ENCODE results near the gene MINDY4. TPM values are rescaled to one million over a fixed set of nuclear protein-coding genes. Genes with fewer than 3 reads are reported as not detected.
"Not testable (repeated sequence)": the region's sequence is repeated elsewhere in the genome, so short reads cannot be mapped to it uniquely, and the experiment has no call there.

MINDY4 gene
- polyA plus RNA-seq, 2 donors, result 1.3 to 1.4 TPM

GRCh38 chr7:30807941-30808340 is 36.7 kb downstream of the MINDY4 start:
- H3K27me3 ChIP-seq (ENCODE audit: control insufficient read depth in 1 of 2, insufficient read depth in 2 of 2, low read length in 2 of 2); H3K9me3 ChIP-seq (ENCODE audit: control insufficient read depth in 2 of 2, insufficient read depth in 1 of 2, low read depth in 1 of 2, low read length in 1 of 2); H3K36me3 ChIP-seq (ENCODE audit: control insufficient read depth in 2 of 2, insufficient read depth in 2 of 2, low read length in 1 of 2); H3K4me3 ChIP-seq (ENCODE audit: low read depth in 1 of 2, low read length in 2 of 2); H3K27ac ChIP-seq (ENCODE audit: low read depth in 2 of 2, low read length in 1 of 2); H3K4me1 ChIP-seq (ENCODE audit: control insufficient read depth in 2 of 2, insufficient read depth in 2 of 2, low read length in 1 of 2): not testable (repeated sequence)
- 93% methylated on average over 13 of the region's 13 CpGs for WGBS, 2 donors

- Histone ChIP-seq H3K4me1 (ENCODE audit: control insufficient read depth in 2 of 2, insufficient read depth in 2 of 2, low read length in 1 of 2) (peaks cover 0 to 6% of the 10 kb centered on the region in 2 donors), H3K4me3 (ENCODE audit: low read depth in 1 of 2, low read length in 2 of 2) (no peak overlapping the region), H3K27ac (ENCODE audit: low read depth in 2 of 2, low read length in 1 of 2) (no peak overlapping the region), H3K27me3 (ENCODE audit: control insufficient read depth in 1 of 2, insufficient read depth in 2 of 2, low read length in 2 of 2) (no peaks in the 10 kb centered on the region), H3K36me3 (ENCODE audit: control insufficient read depth in 2 of 2, insufficient read depth in 2 of 2, low read length in 1 of 2) (no peaks in the 10 kb centered on the region), H3K9me3 (ENCODE audit: control insufficient read depth in 2 of 2, insufficient read depth in 1 of 2, low read depth in 1 of 2, low read length in 1 of 2) (no peaks in the 10 kb centered on the region)
- 91 to 93% methylated on average over 5 of the region's 5 CpGs for WGBS, 2 donors
Observed at GRCh38 chr7:30810986-30811385, 39.8 kb downstream of the MINDY4 start.

GRCh38 chr7:30812676-30813075 is 41.5 kb downstream of the MINDY4 start:
- no peaks in the 10 kb centered on the region for H3K36me3 ChIP-seq (ENCODE audit: control insufficient read depth in 2 of 2, insufficient read depth in 2 of 2, low read length in 1 of 2)
- WGBS, 2 donors, result 92 to 95% methylated on average over 6 of the region's 6 CpGs
- H3K27me3 ChIP-seq (ENCODE audit: control insufficient read depth in 1 of 2, insufficient read depth in 2 of 2, low read length in 2 of 2), result no peaks in the 10 kb centered on the region
- H3K9me3 ChIP-seq (ENCODE audit: control insufficient read depth in 2 of 2, insufficient read depth in 1 of 2, low read depth in 1 of 2, low read length in 1 of 2), result no peaks in the 10 kb centered on the region
- H3K4me1 ChIP-seq (ENCODE audit: control insufficient read depth in 2 of 2, insufficient read depth in 2 of 2, low read length in 1 of 2), result peaks cover 3 to 8% of the 10 kb centered on the region in 2 donors
- H3K27ac ChIP-seq (ENCODE audit: low read depth in 2 of 2, low read length in 1 of 2), result peak overlapping the region; percentile 40 to 42
- no peak overlapping the region for H3K4me3 ChIP-seq (ENCODE audit: low read depth in 1 of 2, low read length in 2 of 2)

GRCh38 chr7:30813466-30813865 is 42.2 kb downstream of the MINDY4 start:
- Histone ChIP-seq H3K36me3 (ENCODE audit: control insufficient read depth in 2 of 2, insufficient read depth in 2 of 2, low read length in 1 of 2) (no peaks in the 10 kb centered on the region), H3K4me1 (ENCODE audit: control insufficient read depth in 2 of 2, insufficient read depth in 2 of 2, low read length in 1 of 2) (peaks cover 3 to 10% of the 10 kb centered on the region in 2 donors), H3K9me3 (ENCODE audit: control insufficient read depth in 2 of 2, insufficient read depth in 1 of 2, low read depth in 1 of 2, low read length in 1 of 2) (no peaks in the 10 kb centered on the region), H3K27ac (ENCODE audit: low read depth in 2 of 2, low read length in 1 of 2) (peak overlapping the region in 1 of 2 donors; percentile 82), H3K27me3 (ENCODE audit: control insufficient read depth in 1 of 2, insufficient read depth in 2 of 2, low read length in 2 of 2) (no peaks in the 10 kb centered on the region), H3K4me3 (ENCODE audit: low read depth in 1 of 2, low read length in 2 of 2) (no peak overlapping the region)
- WGBS, 2 donors, result 77 to 81% methylated on average over 4 of the region's 4 CpGs

- H3K36me3 ChIP-seq (ENCODE audit: control insufficient read depth in 2 of 2, insufficient read depth in 2 of 2, low read length in 1 of 2), result no peaks in the 10 kb centered on the region
- peak overlapping the region; percentile 52 to 80 for H3K27ac ChIP-seq (ENCODE audit: low read depth in 2 of 2, low read length in 1 of 2)
- no peaks in the 10 kb centered on the region for H3K27me3 ChIP-seq (ENCODE audit: control insufficient read depth in 1 of 2, insufficient read depth in 2 of 2, low read length in 2 of 2)
- WGBS, 2 donors, result 43 to 52% methylated on average over 4 of the region's 4 CpGs
- peaks cover 3 to 10% of the 10 kb centered on the region in 2 donors for H3K4me1 ChIP-seq (ENCODE audit: control insufficient read depth in 2 of 2, insufficient read depth in 2 of 2, low read length in 1 of 2)
- no peaks in the 10 kb centered on the region for H3K9me3 ChIP-seq (ENCODE audit: control insufficient read depth in 2 of 2, insufficient read depth in 1 of 2, low read depth in 1 of 2, low read length in 1 of 2)
- H3K4me3 ChIP-seq (ENCODE audit: low read depth in 1 of 2, low read length in 2 of 2), result no peak overlapping the region
Observed at GRCh38 chr7:30814700-30815387, 43.6 kb downstream of the MINDY4 start.

- Histone ChIP-seq H3K27ac (ENCODE audit: low read depth in 2 of 2, low read length in 1 of 2) (peak overlapping the region; percentile 52 to 80), H3K36me3 (ENCODE audit: control insufficient read depth in 2 of 2, insufficient read depth in 2 of 2, low read length in 1 of 2) (no peaks in the 10 kb centered on the region), H3K9me3 (ENCODE audit: control insufficient read depth in 2 of 2, insufficient read depth in 1 of 2, low read depth in 1 of 2, low read length in 1 of 2) (no peaks in the 10 kb centered on the region), H3K27me3 (ENCODE audit: control insufficient read depth in 1 of 2, insufficient read depth in 2 of 2, low read length in 2 of 2) (no peaks in the 10 kb centered on the region), H3K4me3 (ENCODE audit: low read depth in 1 of 2, low read length in 2 of 2) (no peak overlapping the region), H3K4me1 (ENCODE audit: control insufficient read depth in 2 of 2, insufficient read depth in 2 of 2, low read length in 1 of 2) (peaks cover 3 to 10% of the 10 kb centered on the region in 2 donors)
- WGBS, 2 donors, result 51 to 54% methylated on average over 3 of the region's 3 CpGs
Observed at GRCh38 chr7:30815388-30815854, 44.2 kb downstream of the MINDY4 start.

- Histone ChIP-seq H3K9me3 (ENCODE audit: control insufficient read depth in 2 of 2, insufficient read depth in 1 of 2, low read depth in 1 of 2, low read length in 1 of 2) (no peaks in the 10 kb centered on the region), H3K4me3 (ENCODE audit: low read depth in 1 of 2, low read length in 2 of 2) (no peak overlapping the region), H3K36me3 (ENCODE audit: control insufficient read depth in 2 of 2, insufficient read depth in 2 of 2, low read length in 1 of 2) (no peaks in the 10 kb centered on the region), H3K27me3 (ENCODE audit: control insufficient read depth in 1 of 2, insufficient read depth in 2 of 2, low read length in 2 of 2) (no peaks in the 10 kb centered on the region), H3K4me1 (ENCODE audit: control insufficient read depth in 2 of 2, insufficient read depth in 2 of 2, low read length in 1 of 2) (peaks cover 3 to 10% of the 10 kb centered on the region in 2 donors), H3K27ac (ENCODE audit: low read depth in 2 of 2, low read length in 1 of 2) (peak overlapping the region; percentile 74 to 80)
- WGBS, 2 donors, result 57 to 65% methylated on average over 12 of the region's 12 CpGs
Observed at GRCh38 chr7:30815951-30816644, 44.9 kb downstream of the MINDY4 start.

- H3K9me3 ChIP-seq (ENCODE audit: control insufficient read depth in 2 of 2, insufficient read depth in 1 of 2, low read depth in 1 of 2, low read length in 1 of 2), result no peaks in the 10 kb centered on the region
- peak overlapping the region; percentile 74 to 76 for H3K27ac ChIP-seq (ENCODE audit: low read depth in 2 of 2, low read length in 1 of 2)
- H3K4me1 ChIP-seq (ENCODE audit: control insufficient read depth in 2 of 2, insufficient read depth in 2 of 2, low read length in 1 of 2), result peaks cover 3 to 10% of the 10 kb centered on the region in 2 donors
- H3K36me3 ChIP-seq (ENCODE audit: control insufficient read depth in 2 of 2, insufficient read depth in 2 of 2, low read length in 1 of 2), result no peaks in the 10 kb centered on the region
- no peak overlapping the region for H3K4me3 ChIP-seq (ENCODE audit: low read depth in 1 of 2, low read length in 2 of 2)
- 42 to 56% methylated on average over 6 of the region's 6 CpGs for WGBS, 2 donors
- H3K27me3 ChIP-seq (ENCODE audit: control insufficient read depth in 1 of 2, insufficient read depth in 2 of 2, low read length in 2 of 2), result no peaks in the 10 kb centered on the region
Observed at GRCh38 chr7:30816645-30817370, 45.6 kb downstream of the MINDY4 start.

- 59 to 81% methylated on average over 7 of the region's 7 CpGs for WGBS, 2 donors
- Histone ChIP-seq H3K27me3 (ENCODE audit: control insufficient read depth in 1 of 2, insufficient read depth in 2 of 2, low read length in 2 of 2) (no peaks in the 10 kb centered on the region), H3K4me3 (ENCODE audit: low read depth in 1 of 2, low read length in 2 of 2) (no peak overlapping the region)
Observed at GRCh38 chr7:30817371-30817767, 46.2 kb downstream of the MINDY4 start.

More at GRCh38 chr7:30817371-30817767, 46.2 kb downstream of the MINDY4 start:
- Histone ChIP-seq H3K9me3 (ENCODE audit: control insufficient read depth in 2 of 2, insufficient read depth in 1 of 2, low read depth in 1 of 2, low read length in 1 of 2) (no peaks in the 10 kb centered on the region), H3K36me3 (ENCODE audit: control insufficient read depth in 2 of 2, insufficient read depth in 2 of 2, low read length in 1 of 2) (no peaks in the 10 kb centered on the region), H3K27ac (ENCODE audit: low read depth in 2 of 2, low read length in 1 of 2) (peak overlapping the region in 1 of 2 donors; percentile 59), H3K4me1 (ENCODE audit: control insufficient read depth in 2 of 2, insufficient read depth in 2 of 2, low read length in 1 of 2) (peaks cover 3 to 10% of the 10 kb centered on the region in 2 donors)

All from esophagus (tissue), 2 donors.